ENCODE measurements around the gene TRIM54.

GRCh38 chr2:27236626-27237025 is 45.6 kb upstream of the TRIM54 start:
- TF ChIP-seq PATZ1 (CRISPR knock-in tag; IDR thresholded peaks at IDR 0.05; ENCODE audit: borderline replicate concordance) = no peak
- TF ChIP-seq FOS (IDR thresholded peaks at IDR 0.05; ENCODE audit: extremely low read depth, insufficient read length) = no peak
- no peak for TF ChIP-seq EZH2 (IDR thresholded peaks at IDR 0.05; ENCODE audit: borderline replicate concordance, low read depth, low read length)
- TF ChIP-seq TFAP4 (CRISPR knock-in tag; IDR thresholded peaks at IDR 0.05; ENCODE audit: borderline replicate concordance) = no peak
- TF ChIP-seq CBX5 (IDR thresholded peaks at IDR 0.05; ENCODE audit: borderline replicate concordance, low read depth) = no peak
- no peak for TF ChIP-seq CTCF (IDR thresholded peaks at IDR 0.05 in 2 of 3, conservative IDR thresholded peaks at IDR 0.05 in 1 of 3; ENCODE audit: insufficient read depth in 2 of 3, low read depth in 1 of 3, low read length in 3 of 3)
- TF ChIP-seq, protein P1, sequence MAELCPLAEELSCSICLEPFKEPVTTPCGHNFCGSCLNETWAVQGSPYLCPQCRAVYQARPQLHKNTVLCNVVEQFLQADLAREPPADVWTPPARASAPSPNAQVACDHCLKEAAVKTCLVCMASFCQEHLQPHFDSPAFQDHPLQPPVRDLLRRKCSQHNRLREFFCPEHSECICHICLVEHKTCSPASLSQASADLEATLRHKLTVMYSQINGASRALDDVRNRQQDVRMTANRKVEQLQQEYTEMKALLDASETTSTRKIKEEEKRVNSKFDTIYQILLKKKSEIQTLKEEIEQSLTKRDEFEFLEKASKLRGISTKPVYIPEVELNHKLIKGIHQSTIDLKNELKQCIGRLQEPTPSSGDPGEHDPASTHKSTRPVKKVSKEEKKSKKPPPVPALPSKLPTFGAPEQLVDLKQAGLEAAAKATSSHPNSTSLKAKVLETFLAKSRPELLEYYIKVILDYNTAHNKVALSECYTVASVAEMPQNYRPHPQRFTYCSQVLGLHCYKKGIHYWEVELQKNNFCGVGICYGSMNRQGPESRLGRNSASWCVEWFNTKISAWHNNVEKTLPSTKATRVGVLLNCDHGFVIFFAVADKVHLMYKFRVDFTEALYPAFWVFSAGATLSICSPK (IDR thresholded peaks at IDR 0.05; ENCODE audit: borderline replicate concordance) = no peak
- TF ChIP-seq ZNF3 (CRISPR knock-in tag; IDR thresholded peaks at IDR 0.05) = no peak
